ENCODE data around the gene HSPG2.

- TF ChIP-seq CTCF (conservative IDR thresholded peaks at IDR 0.05; ENCODE audit: low read depth, low read length) (no peak), EZH2 (IDR thresholded peaks at IDR 0.05; ENCODE audit: low read length, unreplicated experiment) (no peak), EZH2phosphoT487 (IDR thresholded peaks at IDR 0.05; ENCODE audit: borderline replicate concordance, low read length) (no peak)
Observed at GRCh38 chr1:21871943-21872342, 65.2 kb downstream of the HSPG2 start.

All from PC-3 (cell line).